Measurements from ENCODE around the gene GUCD1. TPM values are rescaled to one million over a fixed set of nuclear protein-coding genes. Genes with fewer than 3 reads are reported as not detected.

Gene GUCD1
- total and polyA plus RNA-seq, 9 of the 15 experiments (the other 6 are each of a cell fraction or from before 2014, with no cell fraction given), result 31.5 to 67.8 (median 50.3) TPM

- TF ChIP-seq, protein P1, sequence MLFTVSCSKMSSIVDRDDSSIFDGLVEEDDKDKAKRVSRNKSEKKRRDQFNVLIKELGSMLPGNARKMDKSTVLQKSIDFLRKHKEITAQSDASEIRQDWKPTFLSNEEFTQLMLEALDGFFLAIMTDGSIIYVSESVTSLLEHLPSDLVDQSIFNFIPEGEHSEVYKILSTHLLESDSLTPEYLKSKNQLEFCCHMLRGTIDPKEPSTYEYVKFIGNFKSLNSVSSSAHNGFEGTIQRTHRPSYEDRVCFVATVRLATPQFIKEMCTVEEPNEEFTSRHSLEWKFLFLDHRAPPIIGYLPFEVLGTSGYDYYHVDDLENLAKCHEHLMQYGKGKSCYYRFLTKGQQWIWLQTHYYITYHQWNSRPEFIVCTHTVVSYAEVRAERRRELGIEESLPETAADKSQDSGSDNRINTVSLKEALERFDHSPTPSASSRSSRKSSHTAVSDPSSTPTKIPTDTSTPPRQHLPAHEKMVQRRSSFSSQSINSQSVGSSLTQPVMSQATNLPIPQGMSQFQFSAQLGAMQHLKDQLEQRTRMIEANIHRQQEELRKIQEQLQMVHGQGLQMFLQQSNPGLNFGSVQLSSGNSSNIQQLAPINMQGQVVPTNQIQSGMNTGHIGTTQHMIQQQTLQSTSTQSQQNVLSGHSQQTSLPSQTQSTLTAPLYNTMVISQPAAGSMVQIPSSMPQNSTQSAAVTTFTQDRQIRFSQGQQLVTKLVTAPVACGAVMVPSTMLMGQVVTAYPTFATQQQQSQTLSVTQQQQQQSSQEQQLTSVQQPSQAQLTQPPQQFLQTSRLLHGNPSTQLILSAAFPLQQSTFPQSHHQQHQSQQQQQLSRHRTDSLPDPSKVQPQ (CRISPR knock-in tag; IDR thresholded peaks at IDR 0.05; ENCODE audit: borderline replicate concordance), result no peak
- TF ChIP-seq ZNF707 (CRISPR knock-in tag; conservative IDR thresholded peaks at IDR 0.05), result no peak
- no peak for TF ChIP-seq LCOR (CRISPR knock-in tag; IDR thresholded peaks at IDR 0.05)
- TF ChIP-seq, protein P2, sequence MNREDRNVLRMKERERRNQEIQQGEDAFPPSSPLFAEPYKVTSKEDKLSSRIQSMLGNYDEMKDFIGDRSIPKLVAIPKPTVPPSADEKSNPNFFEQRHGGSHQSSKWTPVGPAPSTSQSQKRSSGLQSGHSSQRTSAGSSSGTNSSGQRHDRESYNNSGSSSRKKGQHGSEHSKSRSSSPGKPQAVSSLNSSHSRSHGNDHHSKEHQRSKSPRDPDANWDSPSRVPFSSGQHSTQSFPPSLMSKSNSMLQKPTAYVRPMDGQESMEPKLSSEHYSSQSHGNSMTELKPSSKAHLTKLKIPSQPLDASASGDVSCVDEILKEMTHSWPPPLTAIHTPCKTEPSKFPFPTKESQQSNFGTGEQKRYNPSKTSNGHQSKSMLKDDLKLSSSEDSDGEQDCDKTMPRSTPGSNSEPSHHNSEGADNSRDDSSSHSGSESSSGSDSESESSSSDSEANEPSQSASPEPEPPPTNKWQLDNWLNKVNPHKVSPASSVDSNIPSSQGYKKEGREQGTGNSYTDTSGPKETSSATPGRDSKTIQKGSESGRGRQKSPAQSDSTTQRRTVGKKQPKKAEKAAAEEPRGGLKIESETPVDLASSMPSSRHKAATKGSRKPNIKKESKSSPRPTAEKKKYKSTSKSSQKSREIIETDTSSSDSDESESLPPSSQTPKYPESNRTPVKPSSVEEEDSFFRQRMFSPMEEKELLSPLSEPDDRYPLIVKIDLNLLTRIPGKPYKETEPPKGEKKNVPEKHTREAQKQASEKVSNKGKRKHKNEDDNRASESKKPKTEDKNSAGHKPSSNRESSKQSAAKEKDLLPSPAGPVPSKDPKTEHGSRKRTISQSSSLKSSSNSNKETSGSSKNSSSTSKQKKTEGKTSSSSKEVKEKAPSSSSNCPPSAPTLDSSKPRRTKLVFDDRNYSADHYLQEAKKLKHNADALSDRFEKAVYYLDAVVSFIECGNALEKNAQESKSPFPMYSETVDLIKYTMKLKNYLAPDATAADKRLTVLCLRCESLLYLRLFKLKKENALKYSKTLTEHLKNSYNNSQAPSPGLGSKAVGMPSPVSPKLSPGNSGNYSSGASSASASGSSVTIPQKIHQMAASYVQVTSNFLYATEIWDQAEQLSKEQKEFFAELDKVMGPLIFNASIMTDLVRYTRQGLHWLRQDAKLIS (CRISPR knock-in tag; IDR thresholded peaks at IDR 0.05), result no peak
- TF ChIP-seq ZBTB7A (IDR thresholded peaks at IDR 0.05; ENCODE audit: borderline replicate concordance, control insufficient read depth, low read depth, low read length), result peak; percentile 43; the same call in 1 of the 2 replicates
- TF ChIP-seq, protein P3, sequence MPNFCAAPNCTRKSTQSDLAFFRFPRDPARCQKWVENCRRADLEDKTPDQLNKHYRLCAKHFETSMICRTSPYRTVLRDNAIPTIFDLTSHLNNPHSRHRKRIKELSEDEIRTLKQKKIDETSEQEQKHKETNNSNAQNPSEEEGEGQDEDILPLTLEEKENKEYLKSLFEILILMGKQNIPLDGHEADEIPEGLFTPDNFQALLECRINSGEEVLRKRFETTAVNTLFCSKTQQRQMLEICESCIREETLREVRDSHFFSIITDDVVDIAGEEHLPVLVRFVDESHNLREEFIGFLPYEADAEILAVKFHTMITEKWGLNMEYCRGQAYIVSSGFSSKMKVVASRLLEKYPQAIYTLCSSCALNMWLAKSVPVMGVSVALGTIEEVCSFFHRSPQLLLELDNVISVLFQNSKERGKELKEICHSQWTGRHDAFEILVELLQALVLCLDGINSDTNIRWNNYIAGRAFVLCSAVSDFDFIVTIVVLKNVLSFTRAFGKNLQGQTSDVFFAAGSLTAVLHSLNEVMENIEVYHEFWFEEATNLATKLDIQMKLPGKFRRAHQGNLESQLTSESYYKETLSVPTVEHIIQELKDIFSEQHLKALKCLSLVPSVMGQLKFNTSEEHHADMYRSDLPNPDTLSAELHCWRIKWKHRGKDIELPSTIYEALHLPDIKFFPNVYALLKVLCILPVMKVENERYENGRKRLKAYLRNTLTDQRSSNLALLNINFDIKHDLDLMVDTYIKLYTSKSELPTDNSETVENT (CRISPR knock-in tag; IDR thresholded peaks at IDR 0.05), result no peak
- no peak for TF ChIP-seq FOXJ2 (tag; IDR thresholded peaks at IDR 0.05)
- TF ChIP-seq ZNF347 (CRISPR knock-in tag; IDR thresholded peaks at IDR 0.05; ENCODE audit: low read depth), result no peak
- TF ChIP-seq PTRF (tag; IDR thresholded peaks at IDR 0.05), result no peak
- TF ChIP-seq, protein P4, sequence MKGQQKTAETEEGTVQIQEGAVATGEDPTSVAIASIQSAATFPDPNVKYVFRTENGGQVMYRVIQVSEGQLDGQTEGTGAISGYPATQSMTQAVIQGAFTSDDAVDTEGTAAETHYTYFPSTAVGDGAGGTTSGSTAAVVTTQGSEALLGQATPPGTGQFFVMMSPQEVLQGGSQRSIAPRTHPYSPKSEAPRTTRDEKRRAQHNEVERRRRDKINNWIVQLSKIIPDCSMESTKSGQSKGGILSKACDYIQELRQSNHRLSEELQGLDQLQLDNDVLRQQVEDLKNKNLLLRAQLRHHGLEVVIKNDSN (CRISPR knock-in tag; IDR thresholded peaks at IDR 0.05), result no peak
- TF ChIP-seq MTA1 (IDR thresholded peaks at IDR 0.05; ENCODE audit: borderline replicate concordance), result no peak
- peak in 2 of 3 experiments; percentile 14 to 22 for TF ChIP-seq YY1 (IDR thresholded peaks at IDR 0.05; ENCODE audit: borderline replicate concordance in 1 of 3, control insufficient read depth in 1 of 3, extremely low read depth in 1 of 3, insufficient read depth in 3 of 3, insufficient read length in 1 of 3, insufficient replicate concordance in 2 of 3, low read depth in 1 of 3, low read length in 2 of 3)
- TF ChIP-seq ZNF764 (CRISPR knock-in tag; IDR thresholded peaks at IDR 0.05; ENCODE audit: low read depth), result no peak
- no peak for TF ChIP-seq SP2 (IDR thresholded peaks at IDR 0.05; ENCODE audit: extremely low read depth, low read depth, low read length, poor library complexity, severe bottlenecking)
- no peak for TF ChIP-seq SMC3 (conservative IDR thresholded peaks at IDR 0.05; ENCODE audit: insufficient read depth, low read depth, low read length)
Measured at GRCh38 chr22:24592851-24593558, 38.1 kb upstream of the GUCD1 start, which contains the start of gene LRRC75B (continued).
